ENCODE results near the gene ZNF470. TPM values are rescaled to one million over a fixed set of nuclear protein-coding genes. Genes with fewer than 3 reads are reported as not detected.
A peak's percentile ranks its signal among the peaks of the same experiment; 100 is the strongest.

ZNF470 gene
- total and polyA plus RNA-seq, 2 of the 13 experiments (the other 11 are each of a cell fraction or from before 2014, with no cell fraction given): not detected

- TF ChIP-seq ZFP90 (CRISPR knock-in tag; IDR thresholded peaks at IDR 0.05; ENCODE audit: borderline replicate concordance) (0 out of 2 replicates have a peak, but pooled peaks have one; percentile 59), CBX5 (CRISPR knock-in tag; IDR thresholded peaks at IDR 0.05; ENCODE audit: borderline replicate concordance) (no peak), TBP (CRISPR knock-in tag; IDR thresholded peaks at IDR 0.05) (no peak), POGK (CRISPR knock-in tag; conservative IDR thresholded peaks at IDR 0.05) (peak; percentile 77), KAT2B (IDR thresholded peaks at IDR 0.05; ENCODE audit: borderline replicate concordance, low read depth, low read length) (no peak), HMGXB4 (CRISPR knock-in tag; IDR thresholded peaks at IDR 0.05; ENCODE audit: borderline replicate concordance in 1 of 2, low read depth in 1 of 2) (peak; percentile 46 to 60; a peak in 3 of 4 replicates), ZNF383 (CRISPR knock-in tag; IDR thresholded peaks at IDR 0.05; ENCODE audit: borderline replicate concordance) (no peak), ZKSCAN1 (IDR thresholded peaks at IDR 0.05; ENCODE audit: low read length) (no peak), SIN3B (IDR thresholded peaks at IDR 0.05; ENCODE audit: low read length) (no peak), REPIN1 (CRISPR knock-in tag; IDR thresholded peaks at IDR 0.05; ENCODE audit: borderline replicate concordance, low read depth) (0 out of 2 replicates have a peak, but pooled peaks have one; percentile 60), ZNF138 (CRISPR knock-in tag; IDR thresholded peaks at IDR 0.05; ENCODE audit: low read depth) (no peak), NR0B2 (CRISPR knock-in tag; IDR thresholded peaks at IDR 0.05) (no peak), PRDM4 (CRISPR knock-in tag; IDR thresholded peaks at IDR 0.05; ENCODE audit: borderline replicate concordance) (no peak), ZNF546 (CRISPR knock-in tag; conservative IDR thresholded peaks at IDR 0.05) (peak; percentile 37; the same call in 1 of the 2 replicates), GPBP1L1 (CRISPR knock-in tag; IDR thresholded peaks at IDR 0.05) (no peak), ZNF891 (CRISPR knock-in tag; IDR thresholded peaks at IDR 0.05) (no peak), TRIM22 (IDR thresholded peaks at IDR 0.05) (no peak), TBX3 (IDR thresholded peaks at IDR 0.05; ENCODE audit: borderline replicate concordance) (no peak), ARNTL (CRISPR knock-in tag; IDR thresholded peaks at IDR 0.05) (peak; percentile 33; the same call in 1 of the 2 replicates)
Measured at GRCh38 chr19:56594783-56595547, 27.7 kb downstream of the ZNF470 start, which contains the start of gene ZNF71 (continued).
